NB4 (cell line): ENCODE measurements around the gene NLGN4X.

ENCODE experiments used
- DNase-seq: peaks from one replicate; pipeline ENCODE4 v3.0.0; 2010; ENCODE audit warnings: low read depth
- H3K4me3 ChIP-seq: one replicate; pipeline ENCODE4 v1.5.1; 2011; ENCODE audit warnings: mild to moderate bottlenecking, low read depth, low read length, moderate library complexity
- MYC ChIP-seq: IDR thresholded peaks from 2 replicates; pipeline ENCODE4 v1.6.1; 2011; ENCODE audit warnings: low read depth, low read length
- POLR2A ChIP-seq: IDR thresholded peaks from 2 replicates; pipeline ENCODE4 v1.6.1; 2011; ENCODE audit warnings: mild to moderate bottlenecking; ENCODE audit not compliant: insufficient read length; ENCODE audit errors: extremely low read depth
- TF ChIP-seq, protein P1 (sequence below): IDR thresholded peaks from one replicate; pipeline ENCODE4 v1.5.1; 2012; ENCODE audit warnings: low read depth, low read length
- TF ChIP-seq, protein P2 (sequence below): IDR thresholded peaks from 2 replicates; pipeline ENCODE4 v1.6.1; 2011; ENCODE audit warnings: low read depth, low read length

Gene NLGN4X

DNA sequence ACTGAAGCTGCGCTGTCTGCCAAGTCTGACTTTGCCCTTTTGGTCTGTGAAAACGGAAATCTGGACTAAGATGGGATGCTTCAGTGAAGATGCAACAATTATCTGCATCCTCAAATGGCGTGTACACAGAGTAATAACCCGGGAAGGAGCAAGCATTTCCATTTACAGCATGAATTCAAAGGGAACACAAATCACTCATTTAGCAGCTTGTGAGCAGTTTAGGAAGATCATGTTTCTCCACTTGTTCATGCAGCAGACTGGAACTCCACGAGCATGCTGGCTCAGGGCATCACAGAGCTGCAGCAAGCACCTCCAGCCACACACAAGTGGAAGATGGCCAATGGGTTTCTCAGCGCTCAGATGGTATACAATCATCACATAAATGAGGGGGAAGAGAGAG lies 175.5 kb downstream of the NLGN4X start:
- no peak for DNase-seq
- TF ChIP-seq, protein P1, sequence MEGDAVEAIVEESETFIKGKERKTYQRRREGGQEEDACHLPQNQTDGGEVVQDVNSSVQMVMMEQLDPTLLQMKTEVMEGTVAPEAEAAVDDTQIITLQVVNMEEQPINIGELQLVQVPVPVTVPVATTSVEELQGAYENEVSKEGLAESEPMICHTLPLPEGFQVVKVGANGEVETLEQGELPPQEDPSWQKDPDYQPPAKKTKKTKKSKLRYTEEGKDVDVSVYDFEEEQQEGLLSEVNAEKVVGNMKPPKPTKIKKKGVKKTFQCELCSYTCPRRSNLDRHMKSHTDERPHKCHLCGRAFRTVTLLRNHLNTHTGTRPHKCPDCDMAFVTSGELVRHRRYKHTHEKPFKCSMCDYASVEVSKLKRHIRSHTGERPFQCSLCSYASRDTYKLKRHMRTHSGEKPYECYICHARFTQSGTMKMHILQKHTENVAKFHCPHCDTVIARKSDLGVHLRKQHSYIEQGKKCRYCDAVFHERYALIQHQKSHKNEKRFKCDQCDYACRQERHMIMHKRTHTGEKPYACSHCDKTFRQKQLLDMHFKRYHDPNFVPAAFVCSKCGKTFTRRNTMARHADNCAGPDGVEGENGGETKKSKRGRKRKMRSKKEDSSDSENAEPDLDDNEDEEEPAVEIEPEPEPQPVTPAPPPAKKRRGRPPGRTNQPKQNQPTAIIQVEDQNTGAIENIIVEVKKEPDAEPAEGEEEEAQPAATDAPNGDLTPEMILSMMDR: no peak
- TF ChIP-seq, protein P2, sequence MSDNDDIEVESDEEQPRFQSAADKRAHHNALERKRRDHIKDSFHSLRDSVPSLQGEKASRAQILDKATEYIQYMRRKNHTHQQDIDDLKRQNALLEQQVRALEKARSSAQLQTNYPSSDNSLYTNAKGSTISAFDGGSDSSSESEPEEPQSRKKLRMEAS: no peak
- no peak for TF ChIP-seq POLR2A
- TF ChIP-seq MYC: no peak
- H3K4me3 ChIP-seq: no peak overlapping the region

GRCh38 chrX:6052111-6052745 lies 176.4 kb downstream of the NLGN4X start:
- TF ChIP-seq, protein P1: no peak
- TF ChIP-seq, protein P2: no peak
- TF ChIP-seq POLR2A (no peak), MYC (no peak)
- no peak overlapping the region for H3K4me3 ChIP-seq
- DNase-seq: no peak

DNA sequence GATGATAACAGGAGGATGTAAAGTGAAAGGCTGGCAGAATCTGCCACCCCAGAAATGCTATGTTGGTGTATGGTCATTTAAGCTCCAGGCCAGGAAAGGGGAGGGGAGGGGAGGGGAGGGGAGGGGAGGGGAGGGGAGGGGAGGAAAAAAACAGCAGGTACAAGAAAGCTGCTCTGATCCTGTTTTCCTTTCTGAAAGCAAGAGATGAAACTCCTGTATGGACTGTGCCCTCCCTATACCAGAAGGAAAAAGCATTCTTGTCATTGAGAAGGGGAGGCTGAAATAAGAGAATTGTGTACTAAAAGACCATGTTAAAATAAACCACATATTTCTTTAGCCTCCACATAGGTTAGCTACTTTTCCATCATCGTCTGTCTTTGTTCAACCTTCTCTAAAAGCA lies 179.5 kb downstream of the NLGN4X start:
- DNase-seq: no peak
- no peak overlapping the region for H3K4me3 ChIP-seq
- no peak for TF ChIP-seq MYC
- TF ChIP-seq, protein P2: no peak
- TF ChIP-seq, protein P1: no peak
- no peak for TF ChIP-seq POLR2A

DNA sequence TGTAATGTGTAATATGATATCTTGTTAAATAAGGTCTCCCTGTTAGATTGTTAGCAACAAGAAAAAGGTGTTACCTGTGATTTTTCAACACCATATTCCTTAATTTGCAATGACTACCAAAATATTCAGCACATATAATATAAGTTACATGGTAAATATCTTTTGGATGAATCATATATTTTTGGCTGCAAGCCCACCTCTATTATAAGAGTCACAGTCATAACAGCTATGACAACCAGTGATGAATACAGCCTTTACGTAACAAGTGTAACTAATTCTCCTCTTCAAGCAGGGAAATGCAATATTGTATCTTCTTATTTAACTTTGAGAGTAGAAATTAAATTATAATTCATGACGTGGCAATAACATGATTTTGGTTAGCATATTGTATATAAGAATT lies 187.0 kb downstream of the NLGN4X start:
- TF ChIP-seq, protein P1: no peak
- TF ChIP-seq POLR2A (no peak), MYC (no peak)
- TF ChIP-seq, protein P2: no peak
- H3K4me3 ChIP-seq: no peak overlapping the region

DNA sequence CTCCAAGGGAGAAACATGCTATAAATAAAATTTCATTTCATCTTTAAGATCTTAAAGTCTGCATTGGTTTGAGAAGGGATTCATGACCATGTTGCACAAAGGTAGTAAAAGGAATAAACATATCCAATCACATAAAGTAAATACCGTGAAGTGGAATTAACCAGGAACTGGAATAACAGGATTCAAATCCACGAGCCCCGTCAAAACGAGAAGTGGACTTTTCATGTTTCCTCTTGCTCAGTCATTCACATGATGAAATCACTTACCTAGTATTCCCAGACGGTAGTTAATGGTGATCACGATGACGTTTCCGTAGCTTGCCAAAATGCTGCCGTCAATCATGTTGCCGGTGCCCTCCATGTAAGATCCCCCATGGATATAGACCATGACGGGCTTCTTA lies 199.7 kb downstream of the NLGN4X start:
- no peak for DNase-seq
- TF ChIP-seq MYC (no peak), POLR2A (no peak)
- TF ChIP-seq, protein P2: no peak
- TF ChIP-seq, protein P1: no peak
- H3K4me3 ChIP-seq: no peak overlapping the region

More for the DNA sequence above, 187.0 kb downstream of the NLGN4X start:
- DNase-seq: no peak
